HG02852 (cell line): ENCODE measurements around the gene ELF1.

ENCODE experiments used
- ATAC-seq: cut with Tn5 transposase; IDR thresholded peaks from one replicate; pipeline ENCODE4 v1.9.1; 2021; ENCODE audit warnings: mild to moderate bottlenecking, moderate library complexity; ENCODE audit not compliant: unreplicated experiment

ELF1 gene

GRCh38 chr13:41007744-41008128, 11.4 kb downstream of the ELF1 start:
- ATAC-seq, result no peak

DNA sequence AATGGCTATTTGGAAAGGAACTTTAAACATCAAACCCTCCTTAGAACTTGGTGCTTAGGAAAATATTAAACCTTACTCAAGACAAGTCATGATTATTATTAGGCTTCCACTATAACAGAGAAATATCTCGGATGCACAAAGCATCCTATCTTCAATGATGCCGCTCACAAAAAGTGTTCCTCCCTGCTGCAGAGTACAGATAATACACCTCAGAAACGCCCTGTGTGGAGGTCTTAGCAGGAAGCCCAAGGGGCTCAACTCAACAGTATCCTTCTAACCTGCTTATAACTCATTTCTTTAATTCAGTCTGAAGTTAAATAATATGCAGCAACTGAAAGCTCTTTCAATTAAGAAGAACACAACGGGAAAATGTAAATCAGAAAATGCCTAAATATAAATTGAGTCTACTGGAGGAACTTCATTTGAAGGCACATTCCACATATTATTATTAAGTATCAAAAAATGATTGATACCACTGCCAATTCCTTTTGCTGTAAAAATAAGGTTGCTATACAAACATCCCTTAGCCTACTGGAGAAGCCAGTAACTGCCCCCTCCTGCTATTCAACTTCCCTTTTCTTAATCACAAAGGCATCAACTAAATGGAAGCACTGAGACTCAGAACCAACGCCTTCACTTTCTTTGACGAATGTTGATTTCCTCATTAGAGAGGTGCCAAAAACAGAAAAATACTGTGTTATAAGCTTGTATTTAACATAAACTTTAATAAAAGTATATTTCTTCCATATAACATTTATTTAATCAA, 12.0 kb downstream of the ELF1 start:
- no peak for ATAC-seq

- ATAC-seq, result no peak
Measured at GRCh38 chr13:41006306-41006705, 12.8 kb downstream of the ELF1 start.

DNA sequence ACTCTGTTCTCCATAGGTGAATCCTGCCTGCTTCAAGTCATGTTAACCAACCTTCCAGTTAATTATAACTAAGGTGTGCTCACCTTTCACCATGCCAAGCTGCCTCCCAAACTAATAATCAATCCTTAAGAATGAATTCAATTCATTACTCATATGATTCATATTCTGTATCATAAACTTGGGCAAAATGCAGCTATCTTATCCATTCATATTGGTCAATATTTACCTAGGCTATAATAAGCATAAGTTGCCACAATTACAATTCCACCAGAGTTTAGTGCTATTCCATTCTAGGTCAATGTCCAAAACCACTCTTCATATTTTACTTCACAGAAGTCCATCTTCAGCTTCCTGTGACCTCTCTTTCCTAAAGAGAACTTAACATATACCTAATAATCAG, 13.4 kb downstream of the ELF1 start:
- no peak for ATAC-seq

- peak; percentile 77 for ATAC-seq
Measured at GRCh38 chr13:41004875-41005693, 14.0 kb downstream of the ELF1 start.

DNA sequence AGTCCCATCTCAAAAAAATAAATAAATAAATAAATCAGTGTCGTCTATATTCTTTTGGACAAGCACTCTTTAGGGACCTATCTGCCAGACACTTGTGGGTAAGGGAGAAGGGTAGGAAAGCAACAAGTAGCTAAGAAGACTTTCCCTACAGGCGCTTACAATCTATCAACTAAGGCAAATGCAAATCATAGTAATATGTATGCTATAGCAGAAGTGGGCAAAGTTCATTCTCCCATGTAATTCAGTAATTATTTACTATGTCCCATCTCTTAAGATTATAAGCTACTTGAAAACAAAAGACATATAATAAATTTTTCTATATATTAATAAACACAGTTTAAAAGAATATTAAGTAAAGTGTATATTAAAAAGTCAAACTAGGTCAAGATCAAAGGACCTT, 16.5 kb downstream of the ELF1 start:
- no peak for ATAC-seq

DNA sequence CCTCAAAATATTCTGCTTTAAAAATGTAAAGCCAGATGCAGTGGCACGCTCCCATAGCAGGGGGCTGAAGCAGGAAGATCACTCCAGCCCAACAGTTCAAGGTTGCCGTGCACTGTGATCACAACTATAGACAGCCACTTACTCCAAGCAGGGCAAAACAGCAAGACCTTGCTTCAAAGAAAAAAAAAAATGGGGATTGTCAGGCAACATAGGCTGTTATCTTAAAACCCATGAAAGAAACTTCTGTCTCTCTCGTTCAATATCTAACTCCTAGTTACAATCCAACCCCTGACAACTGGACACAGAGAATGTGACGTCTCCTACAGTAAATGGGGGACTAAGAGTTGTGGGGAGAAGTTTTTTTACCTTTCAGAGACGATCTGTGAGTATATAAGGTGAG, 17.4 kb downstream of the ELF1 start:
- no peak for ATAC-seq

DNA sequence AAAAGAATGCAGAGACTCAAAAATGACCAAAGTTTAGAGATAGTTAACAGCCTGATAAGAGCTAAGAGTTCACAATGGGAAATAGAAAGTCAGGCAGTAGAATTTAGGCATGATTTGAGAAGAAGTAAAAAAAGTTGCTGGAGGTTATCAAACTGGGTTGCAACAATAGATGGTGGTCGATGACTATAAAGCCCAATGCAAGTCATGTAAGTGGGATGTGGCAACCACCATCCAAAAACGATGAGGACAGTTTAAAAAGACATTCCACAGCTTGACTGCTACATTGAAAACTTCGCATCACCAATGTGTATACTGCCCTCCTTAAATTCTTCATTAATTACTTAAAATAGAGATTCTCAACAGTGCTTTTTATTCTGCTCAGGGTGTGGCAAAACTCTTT, 19.7 kb downstream of the ELF1 start:
- ATAC-seq, result no peak

GRCh38 chr13:40996426-40997092, 22.6 kb downstream of the ELF1 start:
- no peak for ATAC-seq

- ATAC-seq, result no peak
Measured at GRCh38 chr13:40995997-40996396, 23.1 kb downstream of the ELF1 start.

GRCh38 chr13:40994581-40995230, 24.4 kb downstream of the ELF1 start:
- peak; percentile 88 for ATAC-seq

GRCh38 chr13:40993987-40994386, 25.1 kb downstream of the ELF1 start:
- no peak for ATAC-seq

GRCh38 chr13:40992678-40993518, 26.2 kb downstream of the ELF1 start:
- no peak for ATAC-seq

GRCh38 chr13:40987606-40988280, 31.4 kb downstream of the ELF1 start:
- ATAC-seq, result no peak

DNA sequence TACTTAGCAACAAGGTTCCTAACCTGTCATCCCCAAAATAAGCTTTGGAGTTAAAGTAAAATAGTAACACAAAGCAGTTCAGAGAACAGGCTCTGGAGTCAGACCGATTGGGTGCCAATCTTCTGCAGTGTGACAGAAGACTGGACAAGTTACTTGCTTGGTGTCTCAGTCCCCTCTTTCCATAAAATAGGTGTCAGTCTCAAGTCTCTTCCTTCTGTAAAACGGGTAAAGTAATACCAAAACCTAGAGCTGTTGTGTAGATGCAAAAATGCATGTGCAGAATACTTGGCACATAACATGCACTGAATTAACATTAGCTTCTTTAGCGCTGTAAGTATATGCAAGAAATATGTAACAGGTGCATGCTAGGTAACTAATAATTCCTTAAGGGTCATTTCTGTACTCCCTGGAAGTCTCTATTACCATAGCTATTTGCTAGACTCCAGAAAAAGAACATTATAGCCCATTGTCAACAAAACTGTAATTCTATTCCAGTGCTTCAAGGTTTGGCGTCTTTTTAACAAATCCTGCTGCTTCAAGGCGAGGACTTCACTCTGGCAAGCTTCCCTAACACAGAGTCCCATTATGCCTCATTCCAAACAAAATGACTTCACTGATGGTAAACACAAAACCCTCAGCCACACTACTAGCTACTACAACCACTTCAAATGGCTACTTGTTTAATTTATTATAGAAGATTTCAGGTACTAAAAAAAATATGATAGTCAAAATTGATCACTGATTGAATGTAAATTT, 32.8 kb downstream of the ELF1 start:
- ATAC-seq, result no peak

- no peak for ATAC-seq
Measured at GRCh38 chr13:40985381-40986100, 33.6 kb downstream of the ELF1 start.

- peak; percentile 58 for ATAC-seq
Measured at GRCh38 chr13:40984668-40985366, 34.3 kb downstream of the ELF1 start.
